Measurements from ENCODE around the gene DYRK1A.

Gene DYRK1A

DNA sequence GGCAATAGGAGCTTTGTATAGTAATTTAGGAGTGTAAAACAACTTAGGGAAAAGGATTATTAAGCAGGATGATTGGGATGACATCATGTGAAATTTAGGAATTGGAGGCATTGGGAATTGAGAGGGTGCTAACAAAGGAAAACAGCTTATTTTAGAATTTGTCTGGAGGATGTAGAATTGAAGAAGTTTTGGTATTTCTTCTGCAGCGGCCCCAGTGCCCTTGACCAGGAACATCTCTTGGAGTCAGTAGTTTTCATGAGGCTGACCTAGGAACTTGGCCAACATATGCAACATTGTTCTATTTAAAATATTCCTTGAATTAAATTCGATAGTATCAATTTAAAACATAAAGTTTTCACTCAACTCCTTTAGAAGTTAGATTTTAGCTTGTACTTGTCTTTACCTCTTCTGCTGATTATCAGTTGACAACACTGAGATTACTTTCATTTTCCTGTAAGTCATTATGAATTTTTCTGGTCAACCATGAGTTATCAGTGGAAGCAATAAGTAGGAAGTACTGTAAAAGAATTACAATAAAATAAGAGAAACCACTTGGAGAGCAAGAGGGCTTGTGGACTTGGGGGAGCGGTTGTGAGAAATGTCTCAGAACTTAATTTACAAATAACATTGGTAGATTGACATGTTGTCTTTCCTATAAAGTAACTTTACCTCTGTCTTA lies 52.8 kb downstream of the DYRK1A start:
- DNase-seq (ENCODE audit: low read depth in 2 of 2), result no peak

- no peak for DNase-seq (ENCODE audit: low read depth in 2 of 2)
Measured at GRCh38 chr21:37421306-37421705, 54.7 kb downstream of the DYRK1A start.

DNA sequence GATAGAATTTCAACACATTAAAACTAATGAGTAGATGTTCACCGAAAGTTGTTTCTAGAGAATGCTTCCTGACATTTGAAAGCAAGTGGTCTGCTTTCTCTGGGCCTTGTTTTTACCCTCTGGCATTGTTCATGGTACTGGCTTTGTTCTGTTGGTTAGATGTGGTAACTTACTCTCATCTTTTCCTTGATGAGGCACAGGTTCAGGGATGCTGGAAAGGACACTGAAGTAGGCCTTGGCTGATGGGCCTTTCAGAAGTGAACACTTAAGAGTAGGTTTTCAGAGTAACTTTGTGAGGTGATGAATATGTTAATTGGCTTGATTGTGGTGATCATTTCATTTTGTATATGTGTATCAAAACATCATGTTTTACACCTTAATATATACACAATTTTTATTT lies 55.8 kb downstream of the DYRK1A start:
- no peak for DNase-seq (ENCODE audit: low read depth in 2 of 2)

DNA sequence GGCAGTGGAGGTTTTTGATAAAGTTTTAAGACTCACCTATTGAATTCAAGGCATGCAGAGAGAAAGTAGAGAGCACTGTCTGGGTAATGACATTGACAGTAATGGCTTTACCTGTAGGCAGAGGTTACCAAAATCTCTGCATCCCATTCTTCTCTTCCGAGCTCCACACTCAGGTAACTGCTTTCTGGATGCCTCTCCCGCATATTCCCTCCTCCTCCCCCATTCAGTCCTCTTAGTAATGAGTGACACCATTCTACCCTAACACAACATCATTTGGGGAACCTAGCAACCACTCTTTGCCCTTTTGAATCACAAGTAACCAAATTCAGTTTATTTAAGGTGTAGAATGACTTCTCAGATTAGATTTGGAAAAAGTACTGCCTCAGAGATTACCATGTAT lies 56.5 kb downstream of the DYRK1A start:
- DNase-seq (ENCODE audit: low read depth in 2 of 2), result no peak

- no peak for DNase-seq (ENCODE audit: low read depth in 2 of 2)
Measured at GRCh38 chr21:37424396-37424795, 57.8 kb downstream of the DYRK1A start.

GRCh38 chr21:37425001-37425400 lies 58.4 kb downstream of the DYRK1A start:
- DNase-seq (ENCODE audit: low read depth in 2 of 2), result no peak

- no peak for DNase-seq (ENCODE audit: low read depth in 2 of 2)
Measured at GRCh38 chr21:37425684-37426083, 59.1 kb downstream of the DYRK1A start.

- no peak for DNase-seq (ENCODE audit: low read depth in 2 of 2)
Measured at GRCh38 chr21:37427221-37427620, 60.6 kb downstream of the DYRK1A start.

GRCh38 chr21:37429356-37429755 lies 62.8 kb downstream of the DYRK1A start:
- DNase-seq (ENCODE audit: low read depth in 2 of 2), result no peak

- no peak for DNase-seq (ENCODE audit: low read depth in 2 of 2)
Measured at GRCh38 chr21:37430184-37430821, 63.7 kb downstream of the DYRK1A start.

GRCh38 chr21:37431243-37431642 lies 64.7 kb downstream of the DYRK1A start:
- DNase-seq (ENCODE audit: low read depth in 2 of 2), result no peak

DNA sequence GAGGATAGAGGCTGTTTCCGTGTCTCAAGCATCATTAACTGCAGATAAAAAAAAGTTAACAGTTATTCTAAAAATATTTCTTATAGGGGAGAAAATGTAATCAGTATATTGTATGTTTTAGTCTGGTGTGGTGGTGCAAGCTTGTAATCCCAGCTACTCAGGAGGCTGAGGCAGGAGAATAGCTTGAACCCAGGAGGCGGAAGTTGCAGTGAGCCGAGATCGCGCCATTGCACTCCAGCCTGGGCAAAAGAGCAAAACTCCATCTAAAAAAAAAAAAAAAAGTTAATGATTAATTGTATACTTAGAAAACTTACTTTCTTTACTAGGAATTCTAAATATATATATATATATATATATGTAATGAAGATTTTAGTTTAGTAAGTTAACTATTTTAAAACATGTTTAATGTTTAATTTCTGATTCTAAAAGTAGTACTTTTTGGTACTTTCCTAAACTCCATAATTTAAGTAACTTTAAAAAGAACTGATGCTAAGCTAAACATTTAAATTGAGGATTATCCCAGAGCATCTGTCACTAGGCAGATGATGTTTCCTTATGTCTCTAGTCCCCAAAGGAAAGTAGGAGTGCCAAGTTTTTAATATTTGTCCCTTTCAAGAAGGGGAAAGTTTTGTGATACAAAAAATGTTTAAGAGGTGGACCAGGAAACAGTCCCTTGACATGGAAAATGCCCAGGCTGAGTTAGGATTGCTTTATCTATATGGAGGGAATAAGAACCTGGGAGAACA lies 66.3 kb downstream of the DYRK1A start:
- no peak for DNase-seq (ENCODE audit: low read depth in 2 of 2)

DNA sequence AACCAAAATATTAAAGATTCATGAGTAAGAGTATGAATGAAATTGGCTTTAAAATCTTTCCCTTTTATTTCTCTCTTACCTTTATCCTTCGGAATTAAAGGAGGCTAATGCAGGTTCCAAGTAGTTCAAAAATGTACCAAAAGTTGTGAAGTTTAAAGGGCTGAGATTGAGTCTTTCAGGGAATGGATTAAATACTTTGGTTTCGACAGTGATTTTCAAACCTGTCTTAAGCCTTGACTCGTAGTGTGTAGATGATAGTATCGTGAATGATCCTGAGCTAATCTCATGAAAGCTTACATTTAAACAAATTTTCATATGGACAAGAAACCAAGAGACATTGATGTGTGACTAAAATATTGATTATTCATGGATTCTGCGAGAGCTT lies 66.9 kb downstream of the DYRK1A start:
- no peak for DNase-seq (ENCODE audit: low read depth in 2 of 2)

DNA sequence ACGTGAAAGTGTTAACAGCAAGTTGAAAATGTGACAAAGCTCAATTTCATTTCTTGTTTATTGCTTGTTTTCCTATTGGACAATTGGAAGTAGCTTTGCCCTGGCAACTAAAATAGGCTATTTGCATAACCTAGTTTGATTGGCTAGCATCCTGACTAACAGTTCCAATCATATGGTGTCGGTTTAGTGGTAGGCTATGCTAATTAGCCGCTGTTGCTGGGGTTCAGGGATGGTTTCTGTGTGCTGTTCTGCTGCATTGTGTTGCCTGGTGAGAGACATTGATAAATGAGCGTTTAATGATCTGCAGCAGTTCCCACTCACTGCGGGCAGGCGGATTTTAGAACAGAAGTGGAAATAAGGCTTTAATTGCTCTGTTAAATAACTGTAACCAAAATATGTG lies 68.5 kb downstream of the DYRK1A start:
- peak in 1 of 2 donors; percentile 16 for DNase-seq (ENCODE audit: low read depth in 2 of 2)

- DNase-seq (ENCODE audit: low read depth in 2 of 2), result no peak
Measured at GRCh38 chr21:37435711-37436110, 69.1 kb downstream of the DYRK1A start.

DNA sequence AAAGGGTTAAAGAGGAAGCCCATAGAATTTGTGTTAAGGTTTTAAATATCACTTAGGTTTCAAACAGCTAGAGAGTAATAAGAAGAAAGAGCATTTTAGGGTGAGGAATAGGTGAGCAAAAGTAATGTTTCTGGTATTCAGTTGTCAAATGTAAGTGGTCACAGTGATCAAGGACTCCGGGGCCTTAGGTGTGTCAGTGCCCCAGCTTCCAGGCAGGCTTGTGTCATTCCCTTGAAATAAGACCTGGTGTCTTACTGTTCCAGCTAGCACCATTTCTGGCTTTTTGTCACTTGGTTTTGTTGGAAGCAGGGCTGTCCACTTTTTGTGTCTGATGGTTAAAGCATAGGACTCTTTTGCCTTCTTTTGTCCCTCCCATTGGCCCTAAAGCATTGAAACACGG lies 69.6 kb downstream of the DYRK1A start:
- no peak for DNase-seq (ENCODE audit: low read depth in 2 of 2)

GRCh38 chr21:37437376-37438080 lies 71.0 kb downstream of the DYRK1A start:
- DNase-seq (ENCODE audit: low read depth in 2 of 2), result no peak

DNA sequence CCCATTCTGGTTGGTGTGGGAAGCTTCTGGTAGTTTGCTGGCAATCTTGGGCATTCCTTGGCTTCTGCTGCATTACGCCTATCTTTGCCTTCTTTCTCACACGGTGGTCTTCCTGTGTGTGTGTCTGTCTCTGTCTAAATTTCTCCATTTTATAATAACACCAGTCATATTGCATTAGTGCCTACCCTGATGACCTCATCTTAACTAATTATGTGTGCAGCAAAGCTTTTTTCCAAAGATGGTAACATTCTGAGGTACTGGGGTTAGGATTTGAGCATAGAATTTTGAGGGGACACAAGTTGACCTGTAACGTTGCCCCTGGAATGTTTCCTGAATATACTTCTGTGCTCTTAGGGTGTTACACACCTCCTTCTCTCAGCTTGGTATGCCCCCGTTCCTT lies 77.1 kb downstream of the DYRK1A start:
- DNase-seq (ENCODE audit: low read depth in 2 of 2), result no peak

- DNase-seq (ENCODE audit: low read depth in 2 of 2), result no peak
Measured at GRCh38 chr21:37445228-37445627, 78.7 kb downstream of the DYRK1A start.

DNA sequence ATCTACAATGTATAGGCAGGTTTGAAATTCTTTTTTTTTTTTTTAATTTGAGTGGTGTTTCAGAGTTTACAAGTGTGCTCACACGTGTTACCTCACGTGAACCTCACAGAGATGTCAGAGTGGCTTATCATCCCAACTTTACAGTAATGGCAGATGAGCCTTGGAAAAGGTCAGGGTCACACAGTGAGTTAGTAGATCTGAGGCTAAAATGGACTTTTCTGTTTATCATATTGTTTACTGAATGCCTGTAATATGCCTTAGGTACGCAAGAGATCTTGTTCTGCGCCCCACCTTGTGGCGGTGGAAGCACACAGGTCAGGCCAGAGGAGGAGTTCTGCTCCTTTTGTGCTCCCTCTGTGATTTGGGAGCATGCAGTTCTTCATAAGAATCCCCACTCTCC lies 80.0 kb downstream of the DYRK1A start:
- DNase-seq (ENCODE audit: low read depth in 2 of 2), result no peak

DNA sequence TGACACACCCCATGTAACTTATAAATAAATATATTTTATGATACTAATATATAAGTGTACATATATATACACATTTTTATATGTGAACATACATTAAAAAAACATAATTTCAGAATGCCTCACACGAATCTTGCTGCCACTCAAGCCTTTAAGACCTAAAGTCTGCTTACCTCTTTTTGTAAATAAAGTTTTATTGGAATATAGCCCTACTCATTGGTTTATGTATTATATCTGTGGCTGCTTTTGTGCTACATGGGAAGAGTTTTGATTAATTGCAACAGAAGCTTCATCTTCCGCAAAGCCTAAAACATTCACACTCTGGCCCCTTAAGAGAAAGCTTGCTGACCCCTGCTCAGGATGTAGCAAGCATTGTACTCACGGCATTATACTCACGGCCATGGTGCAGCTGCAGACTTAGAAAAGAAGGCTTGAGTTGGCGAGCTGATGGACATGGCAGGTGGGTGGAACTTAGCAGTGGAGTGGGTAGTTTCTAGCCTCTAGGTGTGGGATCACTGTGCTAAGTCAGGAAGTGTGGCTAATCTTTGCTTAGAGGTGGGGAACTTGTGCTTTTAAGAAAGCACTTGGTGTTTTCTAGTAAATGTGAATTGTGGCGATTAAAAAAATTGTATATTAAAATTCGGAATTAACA lies 80.8 kb downstream of the DYRK1A start:
- DNase-seq (ENCODE audit: low read depth in 2 of 2), result no peak

All from stimulated activated CD8-positive, alpha-beta memory T cell treated with anti-CD3 and anti-CD28 coated beads, Interleukin-15, amount 100 ng/mL, for 48 hours (primary cell).